ENCODE results near the gene MDFIC.

- TF ChIP-seq CTCF (IDR thresholded peaks at IDR 0.05; ENCODE audit: low read depth, low read length) (no peak), MAX (IDR thresholded peaks at IDR 0.05; ENCODE audit: low read depth, low read length) (no peak), POLR2A (IDR thresholded peaks at IDR 0.05; ENCODE audit: extremely low read depth, insufficient read length) (no peak), MYC (IDR thresholded peaks at IDR 0.05; ENCODE audit: low read depth, low read length) (no peak)
Measured at GRCh38 chr7:114962441-114962840, 40.5 kb downstream of the MDFIC start.

All from NB4 (cell line).